NOMO-1 treated with dmso at 0.1 percent for 144 hours (cell line): ENCODE results near the gene ADRM1.

Experiments
- DNase-seq: peaks from one replicate; lab custom pipeline; 2025; ENCODE audit not compliant: unreplicated experiment; lab: John Stamatoyannopoulos, UW

The ADRM1 gene

GRCh38 chr20:62323146-62323979 is 20.6 kb downstream of the ADRM1 start:
- no peak for DNase-seq

GRCh38 chr20:62323980-62324906 is 21.4 kb downstream of the ADRM1 start:
- DNase-seq, result no peak

GRCh38 chr20:62325172-62325905 is 22.5 kb downstream of the ADRM1 start:
- DNase-seq, result no peak

GRCh38 chr20:62326559-62326958 is 23.8 kb downstream of the ADRM1 start:
- no peak for DNase-seq

GRCh38 chr20:62326959-62327725 is 24.3 kb downstream of the ADRM1 start:
- DNase-seq, result no peak

- DNase-seq, result no peak
Observed at GRCh38 chr20:62327726-62328495, 25.1 kb downstream of the ADRM1 start.

GRCh38 chr20:62328684-62329388 is 26.0 kb downstream of the ADRM1 start:
- no peak for DNase-seq

GRCh38 chr20:62329389-62330377 is 26.9 kb downstream of the ADRM1 start:
- no peak for DNase-seq

GRCh38 chr20:62330576-62331317 is 27.9 kb downstream of the ADRM1 start:
- DNase-seq, result no peak

- no peak for DNase-seq
Observed at GRCh38 chr20:62331347-62331746, 28.6 kb downstream of the ADRM1 start.

GRCh38 chr20:62332421-62332820 is 29.6 kb downstream of the ADRM1 start:
- DNase-seq, result no peak

GRCh38 chr20:62332989-62333819 is 30.4 kb downstream of the ADRM1 start:
- DNase-seq, result no peak

- DNase-seq, result no peak
Observed at GRCh38 chr20:62333820-62334595, 31.2 kb downstream of the ADRM1 start.

GRCh38 chr20:62334881-62335280 is 32.1 kb downstream of the ADRM1 start:
- DNase-seq, result no peak

GRCh38 chr20:62335532-62335931 is 32.7 kb downstream of the ADRM1 start:
- no peak for DNase-seq

GRCh38 chr20:62336329-62336728 is 33.5 kb downstream of the ADRM1 start:
- DNase-seq, result no peak
